SKM-1 treated with dmso at 0.1 percent for 144 hours (cell line): ENCODE data around the gene APRT.
"Not testable (repeated sequence)": the region's sequence is repeated elsewhere in the genome, so short reads cannot be mapped to it uniquely, and the experiment has no call there.

Source experiments
- DNase-seq: peaks from one replicate; lab custom pipeline; 2025; ENCODE audit not compliant: unreplicated experiment; lab: John Stamatoyannopoulos, UW

The APRT gene

DNA sequence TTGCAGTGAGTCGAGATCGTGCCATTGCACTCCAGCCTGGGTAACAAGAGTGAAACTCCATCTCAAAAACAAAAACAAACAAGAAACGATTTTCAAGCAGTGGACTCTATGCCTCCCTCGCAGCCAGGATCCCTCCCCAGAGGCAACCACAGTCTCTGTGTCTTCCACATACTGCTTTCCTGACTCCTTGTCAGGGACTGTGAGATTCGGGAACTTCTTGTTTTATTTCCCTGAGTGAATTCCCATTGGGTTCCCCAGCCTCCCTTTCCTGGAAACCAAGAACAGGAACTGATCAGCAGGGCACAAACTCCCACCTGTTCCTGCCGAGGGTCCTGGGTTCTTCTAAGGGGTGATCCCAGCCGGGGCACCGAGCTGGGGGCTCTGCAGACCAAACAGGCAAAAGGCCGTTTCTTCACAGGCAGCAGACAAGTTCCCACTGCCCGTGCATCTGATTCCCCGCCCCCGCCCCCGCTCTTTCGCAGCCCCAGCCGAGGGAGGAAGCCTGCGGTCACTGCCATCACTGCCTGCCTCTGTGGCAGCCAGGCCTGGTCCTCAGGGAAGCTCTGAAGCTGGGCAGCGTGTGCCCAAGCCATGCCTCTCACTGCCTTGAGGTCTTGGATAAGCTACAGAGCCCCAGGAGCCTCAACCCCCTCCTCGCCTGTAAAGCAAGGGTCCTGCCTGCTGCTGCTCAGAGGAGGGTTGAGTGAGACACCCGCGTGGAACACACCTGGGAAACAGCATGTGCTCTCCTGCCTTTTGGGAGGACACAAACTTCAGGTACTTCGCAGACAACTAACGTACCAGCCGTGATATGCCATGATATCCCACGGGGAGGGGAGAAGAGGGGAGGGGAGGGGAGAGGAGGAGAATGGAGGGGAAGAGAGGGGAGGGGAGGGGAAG is 21.2 kb downstream of the APRT start:
- peak; percentile 79 for DNase-seq

DNA sequence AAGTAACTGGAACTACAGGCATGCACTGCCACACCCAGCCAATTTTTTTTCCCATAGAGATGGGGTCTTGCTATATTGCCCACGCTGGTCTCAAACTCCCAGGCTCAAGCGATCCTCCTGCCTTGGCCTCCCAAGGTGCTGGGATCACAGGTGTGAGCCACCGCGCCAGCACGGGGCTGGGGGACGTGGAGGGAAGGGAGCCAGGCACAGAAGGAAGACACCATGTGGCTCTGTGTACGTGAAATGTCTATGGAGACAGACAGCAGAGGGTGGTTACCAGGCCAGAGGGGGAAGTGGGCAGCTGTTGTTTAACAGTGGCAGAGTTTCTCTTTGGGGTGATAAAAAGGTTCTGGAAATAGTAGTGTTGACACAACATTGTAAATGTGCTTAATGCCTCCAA is 22.1 kb downstream of the APRT start:
- peak; percentile 66 for DNase-seq

DNA sequence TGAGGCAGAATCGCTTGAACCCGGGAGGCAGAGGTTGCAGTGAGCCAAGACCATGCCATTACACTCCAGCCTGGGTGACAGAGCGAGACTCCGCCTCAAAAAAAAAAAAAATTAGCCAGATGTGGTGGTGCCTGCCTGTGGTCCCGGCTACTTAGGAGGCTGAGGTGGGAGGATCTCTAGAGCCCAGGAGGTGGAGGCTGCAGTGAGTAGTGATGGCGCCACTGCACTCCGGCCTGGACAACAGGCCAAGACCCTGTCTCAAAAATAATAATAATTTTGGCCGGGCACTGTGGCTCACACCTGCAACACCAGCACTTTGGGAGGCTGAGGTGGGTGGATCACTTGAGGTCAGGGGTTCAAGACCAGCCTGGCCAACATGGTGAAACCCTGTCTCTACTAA is 23.0 kb downstream of the APRT start:
- DNase-seq = not testable (repeated sequence)

DNA sequence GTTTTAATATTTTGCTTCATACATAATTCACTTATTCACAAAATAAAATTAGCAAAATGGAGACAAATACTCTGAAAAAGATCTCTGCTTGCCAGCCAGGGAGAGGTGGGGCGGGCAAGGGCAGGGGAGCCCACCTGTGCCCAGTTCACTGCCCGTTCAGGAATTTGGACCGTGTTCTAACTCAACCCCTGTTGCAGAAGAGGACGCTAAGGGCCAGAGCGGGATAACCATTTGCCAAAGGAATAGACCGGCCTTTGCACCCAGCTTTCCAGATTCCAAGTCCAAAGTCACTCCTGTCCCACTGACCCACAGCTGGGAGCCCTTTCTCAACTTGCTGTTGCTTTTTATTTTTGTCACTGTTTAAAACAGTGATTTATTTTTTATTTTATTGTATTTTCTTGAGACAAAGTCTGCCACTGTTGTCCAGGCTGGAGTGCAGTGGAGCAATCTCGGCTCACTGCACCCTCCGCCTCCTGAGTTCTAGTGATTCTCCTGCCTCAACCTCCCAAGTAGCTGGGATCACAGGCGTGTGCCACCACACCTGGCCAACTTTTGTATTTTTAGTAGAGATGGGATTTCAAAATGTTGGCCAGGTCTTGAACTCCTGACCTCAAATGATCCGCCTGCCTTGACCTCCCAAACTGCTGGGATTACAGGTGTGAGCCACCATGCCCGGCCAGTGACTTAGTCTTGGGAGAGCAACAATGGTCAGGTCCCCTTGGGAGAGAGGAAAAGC is 24.0 kb downstream of the APRT start:
- DNase-seq = no peak

DNA sequence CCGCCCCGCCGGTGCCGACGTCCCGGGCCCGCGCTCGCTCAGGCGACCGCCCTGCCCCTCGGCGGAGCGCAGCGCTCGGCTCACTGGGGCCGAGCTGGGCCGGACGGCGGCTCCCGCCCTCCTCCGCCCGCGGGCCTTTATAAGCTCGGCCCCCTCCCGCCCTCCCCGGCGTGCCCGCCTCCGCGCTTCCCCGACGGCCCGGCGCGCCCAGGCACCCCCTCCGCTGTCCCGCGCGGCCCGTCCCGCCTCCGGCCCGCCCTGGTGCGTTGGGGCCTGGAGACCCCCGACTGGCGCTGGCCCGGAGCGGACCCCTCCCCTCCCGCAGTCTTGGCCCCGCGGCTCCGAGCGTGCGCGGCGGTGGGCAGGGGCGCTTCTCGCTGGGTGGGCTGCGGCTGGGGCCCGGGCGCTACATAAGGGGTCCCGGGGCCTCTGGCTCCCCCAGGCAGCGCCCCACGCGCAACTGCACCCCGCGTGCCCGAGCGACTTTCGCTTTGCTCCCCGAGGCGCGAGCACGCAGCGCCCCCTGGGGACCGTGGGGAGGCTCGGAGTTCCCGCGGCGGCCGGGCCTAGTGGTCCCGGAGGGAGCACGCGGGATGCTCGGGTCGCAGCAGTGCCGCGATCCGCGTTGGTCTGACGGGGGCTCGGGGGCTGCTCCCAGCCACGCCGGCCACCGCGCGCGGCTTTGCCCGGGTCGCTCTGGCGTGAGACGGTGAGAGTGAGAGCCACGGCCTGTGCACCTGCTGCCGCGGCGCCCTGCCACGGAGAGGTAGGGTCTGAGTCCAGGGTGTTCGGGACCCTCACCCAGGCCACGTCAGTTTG is 26.4 kb downstream of the APRT start, which contains the start of gene PIEZO1:
Gene PIEZO1, minus strand, starts transcription at position 115 of the 819 bp plus-strand sequence. CDS start 256 bp downstream, outside the sequence.
- DNase-seq = peak; percentile 31

DNA sequence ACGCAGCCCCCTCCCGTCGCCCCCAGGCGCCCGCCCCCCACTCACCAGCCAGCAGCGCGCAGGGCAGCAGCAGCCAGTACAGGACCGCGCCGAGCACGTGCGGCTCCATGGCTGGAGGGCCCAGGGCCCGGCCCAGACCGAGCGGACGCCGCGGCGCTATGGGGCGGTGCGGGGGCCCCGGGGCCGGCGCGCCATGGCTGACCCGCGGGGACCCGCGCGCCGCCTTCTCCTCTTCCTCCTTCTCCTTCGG is 26.9 kb downstream of the APRT start:
- DNase-seq = no peak

DNA sequence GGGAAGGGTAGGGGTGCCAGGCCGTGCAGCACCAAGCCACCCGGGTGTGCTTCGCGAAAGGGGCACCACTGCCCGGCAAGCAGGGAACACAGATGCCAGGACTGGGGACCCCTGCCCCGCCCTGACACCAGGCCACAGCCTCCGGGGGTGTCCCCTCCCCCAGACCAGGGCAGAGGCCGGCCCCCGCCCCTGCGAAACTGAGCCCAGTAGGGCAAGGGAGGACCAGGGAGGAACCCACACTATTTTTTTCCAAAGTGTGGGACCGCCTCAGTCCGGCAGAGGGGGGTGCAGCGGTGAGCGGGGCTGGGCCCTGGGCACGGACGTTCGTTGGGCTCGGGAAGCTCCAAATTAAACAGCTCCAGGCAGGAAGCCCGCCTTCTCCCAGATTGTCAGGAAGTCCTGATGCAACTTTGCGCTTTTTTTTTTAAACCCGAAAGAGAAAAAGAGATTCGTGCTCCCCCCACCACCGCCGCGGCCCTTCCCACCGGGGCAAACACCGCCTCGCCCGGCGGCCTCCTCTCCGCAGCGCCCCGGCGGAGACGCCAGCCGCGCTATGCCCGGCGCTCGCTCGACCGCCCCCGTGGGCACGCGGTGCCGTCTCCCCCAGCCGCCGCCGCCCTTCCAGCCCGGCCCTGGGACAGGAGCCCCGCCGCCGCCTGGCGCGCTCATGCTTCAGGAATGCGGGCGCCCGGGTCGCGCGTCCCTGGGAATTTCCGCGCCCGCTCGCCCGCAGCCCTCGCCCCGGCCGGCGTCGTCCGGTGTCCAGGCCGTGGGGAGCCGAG is 27.5 kb downstream of the APRT start:
- DNase-seq = peak; percentile 29

DNA sequence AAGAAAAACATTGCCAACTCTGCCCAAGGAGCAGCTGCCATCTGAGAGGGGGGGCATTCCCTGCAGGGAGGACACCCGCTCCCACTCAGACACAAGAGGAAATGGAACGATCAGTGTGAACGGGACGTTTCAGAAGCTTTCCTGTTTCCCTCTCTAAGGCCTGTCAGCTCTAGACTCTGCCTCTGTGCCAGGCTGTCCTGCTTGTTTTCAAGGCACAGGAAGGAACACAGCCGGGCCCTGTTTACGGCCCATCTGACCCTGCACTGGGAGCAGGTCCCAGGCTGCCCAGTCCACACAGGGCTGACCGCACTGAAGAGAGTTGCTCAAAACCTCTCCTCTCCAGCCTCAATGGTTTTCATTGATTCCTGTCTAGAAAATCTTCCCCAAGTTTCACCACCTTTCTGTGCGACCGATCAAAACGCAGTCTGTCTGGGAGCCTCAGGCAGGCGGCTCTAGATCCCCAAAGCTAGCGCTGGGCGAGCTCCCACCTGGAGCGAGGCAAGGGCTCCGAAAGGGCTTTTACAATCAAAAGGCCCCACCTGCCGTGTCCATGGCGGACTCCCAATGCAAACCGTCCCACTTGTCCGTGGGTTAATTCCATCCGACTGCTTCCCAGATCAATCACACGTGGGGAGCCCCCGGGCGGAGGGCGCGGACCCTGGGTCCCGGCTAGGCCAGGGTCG is 28.2 kb downstream of the APRT start:
- no peak for DNase-seq

DNA sequence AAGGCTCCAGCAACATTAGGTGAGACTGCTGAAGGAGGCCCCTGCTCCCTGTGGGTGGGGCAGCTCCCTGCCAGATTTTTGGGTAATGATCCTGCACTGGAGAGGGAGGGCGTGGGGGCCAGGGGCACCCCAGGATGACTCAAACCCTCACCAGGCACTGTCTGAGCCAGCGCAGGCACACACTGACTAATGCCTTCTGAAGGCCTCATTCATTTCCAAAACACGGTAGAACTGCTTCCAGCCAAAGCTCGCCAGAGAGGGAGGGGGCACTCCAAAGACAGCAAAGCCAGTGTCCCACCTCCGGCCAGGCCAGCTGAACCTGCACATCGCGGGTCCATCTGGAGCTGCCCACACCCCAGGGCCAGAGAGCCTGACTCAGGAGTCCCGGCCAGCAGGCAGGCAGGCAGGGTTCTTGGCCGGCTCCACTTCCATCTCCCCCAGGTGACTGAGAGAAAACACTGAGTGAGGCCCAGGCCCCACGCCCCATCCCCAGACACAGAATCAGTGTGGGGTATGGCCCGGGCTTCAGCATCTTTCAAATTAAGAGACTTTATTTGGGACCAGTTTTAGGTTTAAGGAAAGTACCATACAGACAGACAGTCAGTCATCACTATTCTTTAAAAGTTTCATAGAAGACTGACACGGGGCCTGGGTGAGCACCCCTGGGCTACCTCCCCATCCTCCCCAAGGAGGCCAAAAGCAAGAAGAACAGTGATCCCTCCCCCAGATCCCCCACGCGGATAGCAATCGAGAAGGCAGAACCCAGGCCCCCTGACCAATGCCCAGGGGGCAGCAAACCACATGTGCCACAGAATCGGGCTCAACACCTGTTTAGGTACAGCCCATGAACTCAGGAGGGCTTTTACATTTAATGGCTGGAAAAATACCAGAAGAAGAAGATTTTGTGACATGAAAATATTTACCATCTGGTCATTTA is 29.0 kb downstream of the APRT start:
- DNase-seq = no peak

DNA sequence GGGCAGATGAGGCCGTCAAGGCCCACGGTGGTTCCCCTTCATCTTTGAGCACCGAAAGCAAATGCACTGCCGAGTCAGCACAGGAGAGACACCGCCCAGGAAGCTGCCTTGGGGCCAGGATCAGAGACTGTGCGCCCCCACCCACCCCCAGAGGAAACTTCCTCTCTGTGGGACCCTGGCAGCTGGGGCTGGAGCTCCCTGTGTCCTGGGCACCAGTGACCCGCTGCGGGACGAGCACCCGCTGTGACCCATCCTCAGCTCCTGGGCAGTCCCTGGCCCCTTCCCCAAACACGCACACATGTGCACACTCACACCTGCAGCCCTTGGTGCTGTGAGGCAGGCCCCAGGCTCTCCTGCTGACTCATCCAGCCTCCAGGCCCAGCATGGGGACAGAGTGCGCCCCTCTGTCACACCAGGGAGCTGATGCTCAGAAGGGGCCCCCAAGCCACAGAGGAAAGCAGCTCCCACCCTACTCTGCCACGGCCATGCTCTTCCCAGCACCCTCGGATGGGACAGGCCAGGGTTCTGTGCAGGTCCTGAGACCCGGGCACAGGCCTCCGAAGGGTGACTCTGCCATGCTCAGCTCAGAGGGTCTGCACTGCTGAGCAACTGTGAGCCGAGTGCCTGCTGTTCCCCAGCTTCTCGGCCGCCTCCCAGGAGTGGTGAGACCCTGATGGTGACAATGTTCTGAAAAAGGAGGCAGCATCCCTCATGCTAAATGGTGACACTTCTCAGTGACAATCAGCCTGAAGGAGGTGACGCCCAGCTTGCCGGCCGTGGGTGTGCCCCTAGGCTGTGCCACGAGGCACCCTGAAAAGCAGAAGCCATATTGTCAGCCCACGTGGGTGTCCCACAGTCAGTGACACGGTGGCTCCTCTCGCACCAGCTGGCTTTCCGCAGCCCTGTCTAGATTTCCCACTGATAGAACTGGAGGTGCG is 30.3 kb downstream of the APRT start:
- DNase-seq = peak; percentile 35

DNA sequence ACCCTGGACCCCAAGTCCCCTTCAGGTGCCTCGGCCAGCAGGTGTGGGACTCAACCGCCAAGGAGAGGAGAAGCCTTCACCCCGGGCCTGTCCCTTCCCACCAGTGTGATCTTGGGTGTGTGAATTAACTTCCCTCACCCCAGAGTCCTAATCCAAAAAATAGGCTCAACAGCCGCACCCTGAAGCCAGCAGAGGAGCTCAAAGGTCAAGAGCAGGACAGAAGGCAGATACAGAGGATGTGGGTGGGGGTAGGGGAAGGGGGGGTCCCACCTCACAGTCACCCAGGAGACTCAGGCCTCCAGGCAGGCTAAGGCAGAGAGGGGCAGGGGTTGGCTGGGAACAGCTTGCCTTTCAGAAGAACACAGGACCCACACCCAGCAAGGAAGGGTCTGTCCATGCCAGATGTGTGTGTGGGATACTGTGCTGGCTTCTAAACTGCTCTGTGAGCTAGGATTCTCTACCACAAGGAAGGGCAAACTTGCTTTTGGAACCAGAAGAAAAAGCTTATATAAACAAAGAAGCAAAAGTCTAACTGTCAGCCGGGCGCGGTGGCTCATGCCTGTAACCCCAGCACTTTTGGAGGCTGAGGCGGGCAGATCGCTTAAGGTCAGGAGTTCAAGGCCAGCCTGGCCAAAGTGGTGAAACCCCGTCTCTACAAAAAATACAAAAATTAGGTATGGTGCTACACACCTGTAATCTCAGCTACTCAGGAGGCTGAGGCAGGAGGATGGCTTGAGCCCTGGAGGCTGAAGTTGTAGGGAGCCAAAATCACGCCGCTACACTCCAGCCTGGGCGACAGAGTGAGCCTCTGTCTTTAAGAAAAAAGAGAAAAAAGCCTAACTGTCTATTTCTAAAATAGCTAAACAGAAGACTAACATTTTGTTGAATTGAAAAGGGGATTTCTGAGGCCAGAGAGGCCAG is 31.3 kb downstream of the APRT start:
- DNase-seq = no peak

DNA sequence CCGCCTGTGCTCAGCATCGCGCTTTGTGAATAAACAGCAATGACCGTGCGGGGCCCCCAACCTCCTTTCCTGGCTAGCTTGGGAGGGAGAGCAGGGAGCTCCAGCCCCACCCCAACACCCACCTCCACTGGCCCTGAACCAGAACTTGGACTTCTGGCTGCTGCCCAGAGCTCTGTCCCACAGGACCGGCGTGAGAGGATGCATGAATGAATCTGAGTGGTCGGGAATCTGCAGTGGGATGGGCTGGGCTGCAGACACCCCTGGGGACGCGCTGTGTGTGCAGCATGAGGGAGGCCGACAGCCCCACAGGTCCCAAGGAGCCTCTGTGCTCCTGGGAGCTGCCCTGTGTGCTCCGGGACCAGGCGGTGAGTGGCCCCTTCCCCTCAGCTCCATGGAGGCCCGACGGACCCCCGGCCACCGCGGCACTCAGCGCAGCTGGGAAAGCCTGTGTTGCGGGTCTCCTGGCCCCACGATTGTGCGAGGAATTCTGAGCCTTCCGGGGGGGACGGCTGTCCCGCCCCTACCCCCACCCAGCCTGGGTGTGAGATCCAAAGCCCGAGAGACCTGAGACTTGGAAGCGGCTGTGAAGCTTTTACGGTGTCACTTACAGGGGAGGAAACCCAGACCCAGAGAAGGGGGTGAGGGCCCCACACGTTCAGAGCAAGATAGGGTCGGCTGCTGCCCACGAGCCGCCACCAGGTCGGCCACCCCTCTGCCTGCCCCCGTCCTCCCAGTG is 32.2 kb downstream of the APRT start:
- no peak for DNase-seq

DNA sequence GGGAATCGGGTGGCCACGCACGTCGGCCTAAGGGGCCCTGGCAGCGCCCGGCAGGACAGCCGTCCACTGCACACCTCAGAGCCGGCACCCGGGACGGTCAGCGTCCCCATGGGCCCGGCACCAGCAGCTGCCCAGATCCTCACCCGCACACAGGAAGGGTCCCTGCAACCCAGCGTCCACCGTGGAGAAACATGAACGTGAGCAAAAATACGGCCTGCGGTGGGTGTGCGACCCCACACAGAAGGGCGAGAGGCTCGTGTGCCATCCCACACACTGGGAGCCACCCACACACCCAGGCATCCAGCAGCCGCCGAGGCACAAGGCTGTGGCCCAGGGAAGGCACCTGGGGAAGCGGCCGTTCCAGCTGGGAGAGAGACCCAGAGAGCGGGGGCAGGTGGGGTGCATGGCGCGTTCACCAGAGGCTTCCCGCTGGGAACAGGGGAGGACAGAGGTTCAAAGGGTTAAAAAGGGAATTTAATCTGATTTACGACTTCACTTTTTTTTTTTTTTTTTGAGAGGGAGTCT is 33.1 kb downstream of the APRT start:
- DNase-seq = no peak

DNA sequence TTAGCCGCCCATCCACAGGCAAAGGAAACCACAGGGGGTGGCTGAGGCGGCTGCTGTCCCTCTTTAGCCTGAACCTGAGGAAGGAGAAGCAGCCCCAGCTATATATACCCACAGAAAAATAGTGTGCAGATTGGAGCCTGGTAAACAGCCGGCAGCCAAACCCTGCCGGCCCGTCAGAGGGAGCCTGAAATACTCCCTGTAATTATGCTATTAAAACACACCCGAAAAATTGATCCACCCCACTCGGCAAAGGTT is 33.5 kb downstream of the APRT start:
- DNase-seq = no peak

DNA sequence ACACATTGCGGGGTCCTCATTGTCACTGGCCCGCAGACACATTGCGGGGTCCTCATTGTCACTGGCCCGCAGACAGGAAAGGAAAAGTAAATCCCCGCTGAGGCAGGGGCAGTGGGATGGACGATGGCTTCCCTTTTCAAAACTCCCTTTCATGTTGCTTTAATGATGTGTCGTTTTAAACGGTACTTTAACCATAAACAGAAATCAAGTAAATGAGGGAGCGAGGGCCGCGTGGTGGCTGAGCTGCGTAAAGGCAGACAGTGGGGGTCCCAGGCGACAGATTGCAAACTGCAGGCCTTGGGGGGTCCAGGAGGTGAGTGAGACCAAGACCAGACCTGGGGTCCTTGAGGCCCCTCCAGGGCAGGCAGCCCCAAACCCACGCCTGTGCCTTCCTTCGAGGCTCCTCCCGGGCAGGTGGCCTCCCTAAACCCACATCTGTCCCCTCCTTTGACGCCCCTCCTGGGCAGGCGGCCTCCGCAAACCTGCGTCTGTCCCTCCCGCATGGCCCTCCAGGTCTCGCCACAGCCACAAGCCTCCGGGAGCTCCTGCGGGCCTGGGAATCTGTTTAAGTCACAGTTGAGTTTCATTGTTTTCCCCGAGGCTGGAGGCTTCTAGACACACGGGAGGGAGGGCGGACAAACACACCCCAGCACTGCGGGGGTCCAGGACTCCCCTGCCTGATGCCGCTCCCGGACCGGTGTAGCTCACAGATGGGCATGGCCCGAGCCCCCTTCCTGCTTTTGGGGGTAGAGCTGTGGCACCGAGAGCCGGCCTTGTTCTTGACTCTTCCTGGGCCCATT is 34.1 kb downstream of the APRT start:
- no peak for DNase-seq

DNA sequence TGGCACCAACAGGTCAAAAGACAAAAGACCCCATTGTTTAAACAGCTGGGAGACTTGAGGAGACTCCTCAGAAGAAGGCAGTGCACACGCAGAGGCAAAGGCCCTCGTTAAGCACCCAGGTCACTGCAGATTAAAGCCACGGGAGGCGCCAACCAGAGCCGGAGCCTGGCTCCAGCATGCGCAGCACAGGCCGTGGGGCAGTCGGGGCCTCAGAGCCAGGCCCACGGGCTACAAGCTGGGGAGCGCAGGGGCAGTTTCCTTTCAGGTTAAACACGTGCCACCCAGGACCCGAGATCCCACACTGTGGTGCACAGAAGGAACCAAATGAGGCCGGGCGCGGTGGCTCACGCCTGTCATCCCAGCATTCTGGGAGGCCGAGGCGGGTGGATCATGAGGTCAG is 35.9 kb downstream of the APRT start:
- DNase-seq = no peak
